Adrenal gland (tissue), 5 donors: ENCODE results near the gene ANTXR2.

Experiments
- POLR2A ChIP-seq, 2 donors: fragments of 450-650 bp; IDR thresholded peaks; one replicate each; pipeline ENCODE4 v1.6.1; 2017; ENCODE audit warnings: antibody characterized with exemption in 2 of 2, mild to moderate bottlenecking in 2 of 2, moderate library complexity in 1 of 2
- TF ChIP-seq, protein P1 (sequence below), 6 experiments: fragments of 450-650 bp in 4 of 6; fragments of 200-600 bp in 2 of 6; sonication (generic) in 1 of 6; IDR thresholded peaks; 1 replicate in 5 of 6; 2 replicates in 1 of 6; pipeline versions ENCODE4 v1.5.1 to v1.8.0; 2016 to 2021; ENCODE audit warnings: antibody characterized with exemption in 6 of 6, mild to moderate bottlenecking in 2 of 6, moderate library complexity in 1 of 6
- donor health status: DM: no; HTN: no; CAD: no.

DNA sequence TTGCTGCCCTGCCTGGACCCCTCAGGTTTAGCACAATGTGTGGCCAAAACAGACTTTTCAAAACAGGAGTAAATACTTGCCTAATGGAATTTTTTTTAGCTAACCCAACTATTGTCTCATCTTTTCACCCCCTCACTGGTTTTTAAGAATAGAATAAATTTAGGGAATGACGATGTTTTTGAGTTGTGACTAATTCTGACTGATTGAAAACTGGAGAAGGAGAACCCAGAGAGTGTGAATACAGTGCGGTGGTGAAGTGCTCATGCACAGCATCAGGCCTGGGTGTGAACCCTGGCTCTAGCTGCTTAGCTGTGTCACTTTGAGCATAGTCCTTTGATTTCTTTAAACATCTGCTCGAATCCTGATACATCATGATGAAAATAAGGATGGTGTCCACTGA lies 10.5 kb downstream of the ANTXR2 start:
- TF ChIP-seq, protein P1, sequence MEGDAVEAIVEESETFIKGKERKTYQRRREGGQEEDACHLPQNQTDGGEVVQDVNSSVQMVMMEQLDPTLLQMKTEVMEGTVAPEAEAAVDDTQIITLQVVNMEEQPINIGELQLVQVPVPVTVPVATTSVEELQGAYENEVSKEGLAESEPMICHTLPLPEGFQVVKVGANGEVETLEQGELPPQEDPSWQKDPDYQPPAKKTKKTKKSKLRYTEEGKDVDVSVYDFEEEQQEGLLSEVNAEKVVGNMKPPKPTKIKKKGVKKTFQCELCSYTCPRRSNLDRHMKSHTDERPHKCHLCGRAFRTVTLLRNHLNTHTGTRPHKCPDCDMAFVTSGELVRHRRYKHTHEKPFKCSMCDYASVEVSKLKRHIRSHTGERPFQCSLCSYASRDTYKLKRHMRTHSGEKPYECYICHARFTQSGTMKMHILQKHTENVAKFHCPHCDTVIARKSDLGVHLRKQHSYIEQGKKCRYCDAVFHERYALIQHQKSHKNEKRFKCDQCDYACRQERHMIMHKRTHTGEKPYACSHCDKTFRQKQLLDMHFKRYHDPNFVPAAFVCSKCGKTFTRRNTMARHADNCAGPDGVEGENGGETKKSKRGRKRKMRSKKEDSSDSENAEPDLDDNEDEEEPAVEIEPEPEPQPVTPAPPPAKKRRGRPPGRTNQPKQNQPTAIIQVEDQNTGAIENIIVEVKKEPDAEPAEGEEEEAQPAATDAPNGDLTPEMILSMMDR (IDR thresholded peaks at IDR 0.05), result no peak
- no peak for TF ChIP-seq POLR2A (IDR thresholded peaks at IDR 0.05)
